Measurements from ENCODE around the gene GPRASP1. TPM values are rescaled to one million over a fixed set of nuclear protein-coding genes. Genes with fewer than 3 reads are reported as not detected.
"Not testable (repeated sequence)": the region's sequence is repeated elsewhere in the genome, so short reads cannot be mapped to it uniquely, and the experiment has no call there.

The GPRASP1 gene
- total RNA-seq, 1 donor from 2014 or later = 5.0 TPM

GRCh38 chrX:102654696-102655095 is 3.4 kb downstream of the GPRASP1 start:
- Histone ChIP-seq H3K4me3 (no peak overlapping the region), H3K36me3 (no peaks in the 10 kb centered on the region), H3K9me3 (no peaks in the 10 kb centered on the region), H3K4me1 (no peaks in the 10 kb centered on the region), H3K27me3 (ENCODE audit: low read depth) (no peaks in the 10 kb centered on the region), H3K27ac (no peak overlapping the region)
- DNase-seq = no peak
- intact Hi-C loops (cut with DNase I) = no loop called here
- TF ChIP-seq CTCF (IDR thresholded peaks at IDR 0.05) = no peak
- ATAC-seq = no peak

- Histone ChIP-seq H3K27ac (no peak overlapping the region), H3K36me3 (no peaks in the 10 kb centered on the region), H3K4me3 (peak overlapping the region; percentile 58), H3K27me3 (ENCODE audit: low read depth) (no peaks in the 10 kb centered on the region), H3K4me1 (no peaks in the 10 kb centered on the region), H3K9me3 (no peaks in the 10 kb centered on the region)
- DNase-seq = no peak
- no peak for TF ChIP-seq CTCF (IDR thresholded peaks at IDR 0.05)
- intact Hi-C loops (cut with DNase I) = no loop called here
- ATAC-seq = no peak
These were observed 7.3 kb downstream of the GPRASP1 start for GRCh38 chrX:102658556-102658955.

GRCh38 chrX:102659790-102660757 is 8.8 kb downstream of the GPRASP1 start:
- ATAC-seq = peak; percentile 96 to 98
- Histone ChIP-seq H3K9me3 (no peaks in the 10 kb centered on the region), H3K4me3 (peak overlapping the region; percentile 58), H3K36me3 (no peaks in the 10 kb centered on the region), H3K27me3 (ENCODE audit: low read depth) (no peaks in the 10 kb centered on the region), H3K27ac (peak overlapping the region; percentile 64), H3K4me1 (no peaks in the 10 kb centered on the region)
- peak; percentile 88 for DNase-seq
- peak; percentile 21 for TF ChIP-seq CTCF (IDR thresholded peaks at IDR 0.05)
- intact Hi-C loops (cut with DNase I) = no loop called here

GRCh38 chrX:102663820-102664219 is 12.5 kb downstream of the GPRASP1 start:
- H3K27ac ChIP-seq; intact Hi-C loops (cut with DNase I); H3K9me3 ChIP-seq; H3K27me3 ChIP-seq (ENCODE audit: low read depth); H3K4me1 ChIP-seq; H3K36me3 ChIP-seq; DNase-seq; H3K4me3 ChIP-seq; ATAC-seq: not testable (repeated sequence)

GRCh38 chrX:102667034-102667433 is 15.8 kb downstream of the GPRASP1 start:
- H3K4me3 ChIP-seq; H3K36me3 ChIP-seq; intact Hi-C loops (cut with DNase I); DNase-seq; H3K4me1 ChIP-seq; H3K9me3 ChIP-seq; H3K27me3 ChIP-seq (ENCODE audit: low read depth); H3K27ac ChIP-seq; ATAC-seq: not testable (repeated sequence)

- no peak for ATAC-seq
- H3K4me1 ChIP-seq = no peaks in the 10 kb centered on the region
- H3K4me3 ChIP-seq = no peak overlapping the region
- H3K27ac ChIP-seq = no peak overlapping the region
- no peaks in the 10 kb centered on the region for H3K36me3 ChIP-seq
- intact Hi-C loops (cut with DNase I) = no loop called here
- H3K27me3 ChIP-seq (ENCODE audit: low read depth) = no peaks in the 10 kb centered on the region
- TF ChIP-seq CTCF (IDR thresholded peaks at IDR 0.05) = no peak
- DNase-seq = no peak
- H3K9me3 ChIP-seq = no peaks in the 10 kb centered on the region
These were observed 18.2 kb downstream of the GPRASP1 start for GRCh38 chrX:102669526-102669925.

Measured in lower lobe of right lung (tissue), 2 donors.